GM23338 (cell line): ENCODE data around the gene MAP3K13. TPM values are rescaled to one million over a fixed set of nuclear protein-coding genes. Genes with fewer than 3 reads are reported as not detected.

ENCODE experiments used
- ATAC-seq: fragments of 200-7000 bp; cut with Tn5 transposase; 3 replicates; pipeline ENCODE4 v1.9.1; 2020
- DNase-seq: peaks from one replicate; pipeline ENCODE4 v3.0.0-alpha.2; 2015; ENCODE audit warnings: low spot score
- H2AFZ ChIP-seq: fragments of 200-600 bp; sonication (generic); 2 replicates; pipeline ENCODE4 v1.8.0; 2016; ENCODE audit warnings: antibody characterized with exemption, mild to moderate bottlenecking, moderate library complexity
- H3F3A ChIP-seq: fragments of 200-600 bp; sonication (generic); replicated peaks from 2 replicates; pipeline ENCODE4 v1.8.0; 2017; ENCODE audit warnings: antibody characterized with exemption, mixed run types, low read depth
- H3K27ac ChIP-seq: fragments of 200-600 bp; sonication (generic); 2 replicates; pipeline ENCODE4 v1.6.1; 2016; ENCODE audit warnings: low read depth
- H3K27me3 ChIP-seq: fragments of 200-600 bp; sonication (generic); 2 replicates; pipeline ENCODE4 v1.8.0; 2016; ENCODE audit warnings: mild to moderate bottlenecking, mixed run types, moderate library complexity; ENCODE audit not compliant: insufficient read depth
- H3K36me3 ChIP-seq: fragments of 200-600 bp; sonication (generic); 2 replicates; pipeline ENCODE4 v1.8.0; 2016; ENCODE audit warnings: mild to moderate bottlenecking; ENCODE audit not compliant: insufficient read depth
- H3K4me1 ChIP-seq: fragments of 200-600 bp; sonication (generic); 2 replicates; pipeline ENCODE4 v1.8.0; 2016; ENCODE audit warnings: mild to moderate bottlenecking, moderate library complexity; ENCODE audit not compliant: insufficient read depth
- H3K4me2 ChIP-seq: fragments of 200-600 bp; sonication (generic); 2 replicates; pipeline ENCODE4 v1.7.1; 2017; ENCODE audit warnings: mixed run types
- H3K4me3 ChIP-seq: fragments of 200-600 bp; sonication (generic); 2 replicates; pipeline ENCODE4 v1.6.1; 2016; ENCODE audit warnings: mixed run types
- H3K79me2 ChIP-seq: fragments of 200-600 bp; sonication (generic); replicated peaks from 2 replicates; pipeline ENCODE4 v1.8.0; 2017; ENCODE audit warnings: mild to moderate bottlenecking; ENCODE audit not compliant: insufficient read depth
- H3K9me2 ChIP-seq: fragments of 200-600 bp; sonication (generic); 2 replicates; pipeline ENCODE4 v1.8.0; 2017; ENCODE audit not compliant: insufficient read depth
- H4K20me1 ChIP-seq: fragments of 200-600 bp; sonication (generic); replicated peaks from 2 replicates; pipeline ENCODE4 v1.8.0; 2017; ENCODE audit warnings: mild to moderate bottlenecking; ENCODE audit not compliant: insufficient read depth
- H3K27ac Mint-ChIP-seq: 2 replicates; pipeline ENCODE4 v1.8.0; 2020; ENCODE audit warnings: inconsistent platforms, mild to moderate bottlenecking, moderate library complexity, mixed read lengths
- H3K27me3 Mint-ChIP-seq: 3 replicates; pipeline ENCODE4 v1.8.0; 2022; ENCODE audit warnings: low read depth, mild to moderate bottlenecking, moderate library complexity, mixed read lengths, inconsistent platforms; ENCODE audit not compliant: insufficient read depth, poor library complexity
- H3K36me3 Mint-ChIP-seq: 3 replicates; pipeline ENCODE4 v1.8.0; 2021; ENCODE audit warnings: low read depth, mild to moderate bottlenecking, inconsistent platforms, moderate library complexity, mixed read lengths
- H3K4me1 Mint-ChIP-seq: 3 replicates; pipeline ENCODE4 v1.8.0; 2020; ENCODE audit warnings: mild to moderate bottlenecking, inconsistent platforms, mixed read lengths
- H3K4me3 Mint-ChIP-seq: 3 replicates; pipeline ENCODE4 v1.8.0; 2021; ENCODE audit warnings: moderate library complexity, mild to moderate bottlenecking, inconsistent platforms, mixed read lengths
- H3K9me3 Mint-ChIP-seq: 3 replicates; pipeline ENCODE4 v1.8.0; 2020; ENCODE audit warnings: moderate library complexity, mild to moderate bottlenecking, inconsistent platforms, mixed read lengths
- CREB1 ChIP-seq: fragments of 250-450 bp; sonication (Bioruptor Pico); IDR thresholded peaks from 2 replicates; pipeline ENCODE4 v1.5.0; 2020; ENCODE audit warnings: low read depth, mild to moderate bottlenecking, moderate library complexity
- EZH2 ChIP-seq: fragments of 200-600 bp; sonication (generic); IDR thresholded peaks from one replicate; pipeline ENCODE4 v1.8.0; 2017; ENCODE audit warnings: antibody characterized with exemption, mild to moderate bottlenecking, low read depth; ENCODE audit not compliant: unreplicated experiment
- EZH2phosphoT487 ChIP-seq: fragments of 200-600 bp; sonication (generic); IDR thresholded peaks from one replicate; pipeline ENCODE4 v1.8.1; 2018; ENCODE audit warnings: antibody characterized with exemption; ENCODE audit not compliant: unreplicated experiment
- JUNB ChIP-seq: IDR thresholded peaks from one replicate; pipeline ENCODE4 v1.6.1; 2016; ENCODE audit warnings: antibody characterized with exemption; ENCODE audit not compliant: unreplicated experiment
- NANOG ChIP-seq: IDR thresholded peaks from 2 replicates; pipeline ENCODE4 v1.6.1; 2016; ENCODE audit warnings: antibody characterized with exemption, borderline replicate concordance
- POLR2AphosphoS5 ChIP-seq: IDR thresholded peaks from 2 replicates; pipeline ENCODE4 v1.6.1; 2016; ENCODE audit warnings: antibody characterized with exemption, low read depth
- STAT1 ChIP-seq: IDR thresholded peaks from one replicate; pipeline ENCODE4 v1.6.1; 2016; ENCODE audit warnings: antibody characterized with exemption; ENCODE audit not compliant: unreplicated experiment
- ZNF114 ChIP-seq: fragments of 250-450 bp; sonication (Bioruptor Pico); IDR thresholded peaks from 2 replicates; pipeline ENCODE4 v1.5.0; 2020; ENCODE audit warnings: mild to moderate bottlenecking, moderate library complexity
- ZNF331 ChIP-seq: fragments of 250-450 bp; sonication (Bioruptor Pico); IDR thresholded peaks from 2 replicates; pipeline ENCODE4 v1.5.0; 2020; ENCODE audit warnings: low read depth, mild to moderate bottlenecking, moderate library complexity
- polyA plus RNA-seq: library from polyadenylated mRNA; unstranded; fragments of >200 nt; fragmentation: Nextera tagmentation; extraction: Ambion mirVana; gene quantifications from 2 replicates; pipeline ENCODE4 v1.2.1, GENCODE V29; 2016
- total RNA-seq: library from RNA; depleted of rRNA; stranded (reverse); fragments of >200 nt; shearing (Covaris generic); gene quantifications from 2 replicates; pipeline ENCODE4 v1.2.3, GENCODE V29; 2014
- TF ChIP-seq, protein P1 (sequence below): IDR thresholded peaks from 2 replicates; pipeline ENCODE4 v1.6.1; 2016; ENCODE audit warnings: antibody characterized with exemption
- TF ChIP-seq, protein P2 (sequence below): fragments of 250-450 bp; sonication (Bioruptor Pico); IDR thresholded peaks from 2 replicates; pipeline ENCODE4 v1.5.0; 2020; ENCODE audit warnings: mild to moderate bottlenecking, moderate library complexity
- TF ChIP-seq, protein P3 (sequence below): IDR thresholded peaks from one replicate; pipeline ENCODE4 v1.6.1; 2018; ENCODE audit warnings: antibody characterized with exemption; ENCODE audit not compliant: unreplicated experiment
- TF ChIP-seq, protein P4 (sequence below), 2 experiments: fragments of 200-600 bp in 1 of 2; sonication (generic) in 1 of 2; conservative IDR thresholded peaks; 2 replicates each; pipeline versions ENCODE4 v1.5.1 to v1.6.1; 2016 to 2017; ENCODE audit warnings: antibody characterized with exemption in 2 of 2, low read depth in 2 of 2, mild to moderate bottlenecking in 2 of 2, moderate library complexity in 1 of 2

MAP3K13 gene
- total and polyA plus RNA-seq, 2 experiments from 2014 or later: 10.7 to 129 TPM

DNA sequence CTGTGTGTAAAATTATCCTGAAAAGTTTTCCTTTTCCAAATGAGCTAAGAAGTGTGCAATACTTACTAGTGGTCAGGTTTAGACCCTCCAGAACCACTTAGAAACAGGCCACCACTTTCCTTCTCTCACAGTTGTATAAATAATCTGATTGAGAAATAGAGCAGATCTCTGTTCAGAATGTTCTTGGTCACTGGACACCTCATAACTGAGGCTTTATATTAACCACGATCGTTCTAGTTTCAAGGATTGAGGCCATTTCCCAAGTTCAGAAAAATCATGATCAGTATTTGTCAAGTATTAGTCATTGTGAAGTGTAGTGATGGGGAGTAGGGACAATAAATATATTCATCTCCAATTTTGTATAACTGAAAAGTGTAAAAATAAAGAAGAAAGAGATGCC lies 1.0 kb upstream of the MAP3K13 start:
- H3K27me3 Mint-ChIP-seq: peaks cover 4% of the 10 kb centered on the region
- TF ChIP-seq, protein P1, sequence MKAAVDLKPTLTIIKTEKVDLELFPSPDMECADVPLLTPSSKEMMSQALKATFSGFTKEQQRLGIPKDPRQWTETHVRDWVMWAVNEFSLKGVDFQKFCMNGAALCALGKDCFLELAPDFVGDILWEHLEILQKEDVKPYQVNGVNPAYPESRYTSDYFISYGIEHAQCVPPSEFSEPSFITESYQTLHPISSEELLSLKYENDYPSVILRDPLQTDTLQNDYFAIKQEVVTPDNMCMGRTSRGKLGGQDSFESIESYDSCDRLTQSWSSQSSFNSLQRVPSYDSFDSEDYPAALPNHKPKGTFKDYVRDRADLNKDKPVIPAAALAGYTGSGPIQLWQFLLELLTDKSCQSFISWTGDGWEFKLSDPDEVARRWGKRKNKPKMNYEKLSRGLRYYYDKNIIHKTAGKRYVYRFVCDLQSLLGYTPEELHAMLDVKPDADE: no peak
- TF ChIP-seq ZNF331 (no peak), ZNF114 (CRISPR knock-in tag) (no peak), NANOG (no peak), CREB1 (CRISPR knock-in tag) (no peak), JUNB (no peak), EZH2phosphoT487 (no peak), POLR2AphosphoS5 (no peak), STAT1 (no peak), EZH2 (no peak)
- TF ChIP-seq, protein P2, sequence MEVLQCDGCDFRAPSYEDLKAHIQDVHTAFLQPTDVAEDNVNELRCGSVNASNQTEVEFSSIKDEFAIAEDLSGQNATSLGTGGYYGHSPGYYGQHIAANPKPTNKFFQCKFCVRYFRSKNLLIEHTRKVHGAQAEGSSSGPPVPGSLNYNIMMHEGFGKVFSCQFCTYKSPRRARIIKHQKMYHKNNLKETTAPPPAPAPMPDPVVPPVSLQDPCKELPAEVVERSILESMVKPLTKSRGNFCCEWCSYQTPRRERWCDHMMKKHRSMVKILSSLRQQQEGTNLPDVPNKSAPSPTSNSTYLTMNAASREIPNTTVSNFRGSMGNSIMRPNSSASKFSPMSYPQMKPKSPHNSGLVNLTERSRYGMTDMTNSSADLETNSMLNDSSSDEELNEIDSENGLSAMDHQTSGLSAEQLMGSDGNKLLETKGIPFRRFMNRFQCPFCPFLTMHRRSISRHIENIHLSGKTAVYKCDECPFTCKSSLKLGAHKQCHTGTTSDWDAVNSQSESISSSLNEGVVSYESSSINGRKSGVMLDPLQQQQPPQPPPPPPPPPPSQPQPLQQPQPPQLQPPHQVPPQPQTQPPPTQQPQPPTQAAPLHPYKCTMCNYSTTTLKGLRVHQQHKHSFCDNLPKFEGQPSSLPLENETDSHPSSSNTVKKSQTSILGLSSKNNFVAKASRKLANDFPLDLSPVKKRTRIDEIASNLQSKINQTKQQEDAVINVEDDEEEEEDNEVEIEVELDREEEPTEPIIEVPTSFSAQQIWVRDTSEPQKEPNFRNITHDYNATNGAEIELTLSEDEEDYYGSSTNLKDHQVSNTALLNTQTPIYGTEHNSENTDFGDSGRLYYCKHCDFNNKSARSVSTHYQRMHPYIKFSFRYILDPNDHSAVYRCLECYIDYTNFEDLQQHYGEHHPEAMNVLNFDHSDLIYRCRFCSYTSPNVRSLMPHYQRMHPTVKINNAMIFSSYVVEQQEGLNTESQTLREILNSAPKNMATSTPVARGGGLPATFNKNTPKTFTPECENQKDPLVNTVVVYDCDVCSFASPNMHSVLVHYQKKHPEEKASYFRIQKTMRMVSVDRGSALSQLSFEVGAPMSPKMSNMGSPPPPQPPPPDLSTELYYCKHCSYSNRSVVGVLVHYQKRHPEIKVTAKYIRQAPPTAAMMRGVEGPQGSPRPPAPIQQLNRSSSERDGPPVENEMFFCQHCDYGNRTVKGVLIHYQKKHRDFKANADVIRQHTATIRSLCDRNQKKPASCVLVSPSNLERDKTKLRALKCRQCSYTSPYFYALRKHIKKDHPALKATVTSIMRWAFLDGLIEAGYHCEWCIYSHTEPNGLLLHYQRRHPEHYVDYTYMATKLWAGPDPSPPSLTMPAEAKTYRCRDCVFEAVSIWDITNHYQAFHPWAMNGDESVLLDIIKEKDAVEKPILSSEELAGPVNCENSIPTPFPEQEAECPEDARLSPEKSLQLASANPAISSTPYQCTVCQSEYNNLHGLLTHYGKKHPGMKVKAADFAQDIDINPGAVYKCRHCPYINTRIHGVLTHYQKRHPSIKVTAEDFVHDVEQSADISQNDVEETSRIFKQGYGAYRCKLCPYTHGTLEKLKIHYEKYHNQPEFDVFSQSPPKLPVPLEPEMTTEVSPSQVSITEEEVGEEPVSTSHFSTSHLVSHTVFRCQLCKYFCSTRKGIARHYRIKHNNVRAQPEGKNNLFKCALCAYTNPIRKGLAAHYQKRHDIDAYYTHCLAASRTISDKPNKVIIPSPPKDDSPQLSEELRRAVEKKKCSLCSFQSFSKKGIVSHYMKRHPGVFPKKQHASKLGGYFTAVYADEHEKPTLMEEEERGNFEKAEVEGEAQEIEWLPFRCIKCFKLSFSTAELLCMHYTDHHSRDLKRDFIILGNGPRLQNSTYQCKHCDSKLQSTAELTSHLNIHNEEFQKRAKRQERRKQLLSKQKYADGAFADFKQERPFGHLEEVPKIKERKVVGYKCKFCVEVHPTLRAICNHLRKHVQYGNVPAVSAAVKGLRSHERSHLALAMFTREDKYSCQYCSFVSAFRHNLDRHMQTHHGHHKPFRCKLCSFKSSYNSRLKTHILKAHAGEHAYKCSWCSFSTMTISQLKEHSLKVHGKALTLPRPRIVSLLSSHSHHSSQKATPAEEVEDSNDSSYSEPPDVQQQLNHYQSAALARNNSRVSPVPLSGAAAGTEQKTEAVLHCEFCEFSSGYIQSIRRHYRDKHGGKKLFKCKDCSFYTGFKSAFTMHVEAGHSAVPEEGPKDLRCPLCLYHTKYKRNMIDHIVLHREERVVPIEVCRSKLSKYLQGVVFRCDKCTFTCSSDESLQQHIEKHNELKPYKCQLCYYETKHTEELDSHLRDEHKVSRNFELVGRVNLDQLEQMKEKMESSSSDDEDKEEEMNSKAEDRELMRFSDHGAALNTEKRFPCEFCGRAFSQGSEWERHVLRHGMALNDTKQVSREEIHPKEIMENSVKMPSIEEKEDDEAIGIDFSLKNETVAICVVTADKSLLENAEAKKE: no peak
- TF ChIP-seq, protein P3, sequence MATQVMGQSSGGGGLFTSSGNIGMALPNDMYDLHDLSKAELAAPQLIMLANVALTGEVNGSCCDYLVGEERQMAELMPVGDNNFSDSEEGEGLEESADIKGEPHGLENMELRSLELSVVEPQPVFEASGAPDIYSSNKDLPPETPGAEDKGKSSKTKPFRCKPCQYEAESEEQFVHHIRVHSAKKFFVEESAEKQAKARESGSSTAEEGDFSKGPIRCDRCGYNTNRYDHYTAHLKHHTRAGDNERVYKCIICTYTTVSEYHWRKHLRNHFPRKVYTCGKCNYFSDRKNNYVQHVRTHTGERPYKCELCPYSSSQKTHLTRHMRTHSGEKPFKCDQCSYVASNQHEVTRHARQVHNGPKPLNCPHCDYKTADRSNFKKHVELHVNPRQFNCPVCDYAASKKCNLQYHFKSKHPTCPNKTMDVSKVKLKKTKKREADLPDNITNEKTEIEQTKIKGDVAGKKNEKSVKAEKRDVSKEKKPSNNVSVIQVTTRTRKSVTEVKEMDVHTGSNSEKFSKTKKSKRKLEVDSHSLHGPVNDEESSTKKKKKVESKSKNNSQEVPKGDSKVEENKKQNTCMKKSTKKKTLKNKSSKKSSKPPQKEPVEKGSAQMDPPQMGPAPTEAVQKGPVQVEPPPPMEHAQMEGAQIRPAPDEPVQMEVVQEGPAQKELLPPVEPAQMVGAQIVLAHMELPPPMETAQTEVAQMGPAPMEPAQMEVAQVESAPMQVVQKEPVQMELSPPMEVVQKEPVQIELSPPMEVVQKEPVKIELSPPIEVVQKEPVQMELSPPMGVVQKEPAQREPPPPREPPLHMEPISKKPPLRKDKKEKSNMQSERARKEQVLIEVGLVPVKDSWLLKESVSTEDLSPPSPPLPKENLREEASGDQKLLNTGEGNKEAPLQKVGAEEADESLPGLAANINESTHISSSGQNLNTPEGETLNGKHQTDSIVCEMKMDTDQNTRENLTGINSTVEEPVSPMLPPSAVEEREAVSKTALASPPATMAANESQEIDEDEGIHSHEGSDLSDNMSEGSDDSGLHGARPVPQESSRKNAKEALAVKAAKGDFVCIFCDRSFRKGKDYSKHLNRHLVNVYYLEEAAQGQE: no peak
- TF ChIP-seq, protein P4, sequence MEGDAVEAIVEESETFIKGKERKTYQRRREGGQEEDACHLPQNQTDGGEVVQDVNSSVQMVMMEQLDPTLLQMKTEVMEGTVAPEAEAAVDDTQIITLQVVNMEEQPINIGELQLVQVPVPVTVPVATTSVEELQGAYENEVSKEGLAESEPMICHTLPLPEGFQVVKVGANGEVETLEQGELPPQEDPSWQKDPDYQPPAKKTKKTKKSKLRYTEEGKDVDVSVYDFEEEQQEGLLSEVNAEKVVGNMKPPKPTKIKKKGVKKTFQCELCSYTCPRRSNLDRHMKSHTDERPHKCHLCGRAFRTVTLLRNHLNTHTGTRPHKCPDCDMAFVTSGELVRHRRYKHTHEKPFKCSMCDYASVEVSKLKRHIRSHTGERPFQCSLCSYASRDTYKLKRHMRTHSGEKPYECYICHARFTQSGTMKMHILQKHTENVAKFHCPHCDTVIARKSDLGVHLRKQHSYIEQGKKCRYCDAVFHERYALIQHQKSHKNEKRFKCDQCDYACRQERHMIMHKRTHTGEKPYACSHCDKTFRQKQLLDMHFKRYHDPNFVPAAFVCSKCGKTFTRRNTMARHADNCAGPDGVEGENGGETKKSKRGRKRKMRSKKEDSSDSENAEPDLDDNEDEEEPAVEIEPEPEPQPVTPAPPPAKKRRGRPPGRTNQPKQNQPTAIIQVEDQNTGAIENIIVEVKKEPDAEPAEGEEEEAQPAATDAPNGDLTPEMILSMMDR (conservative IDR thresholded peaks at IDR 0.05; ENCODE audit: low read depth in 2 of 2): no peak
- H3K4me1 Mint-ChIP-seq: peaks cover 5% of the 10 kb centered on the region; the same call in 2 of the 3 replicates
- no peaks in the 10 kb centered on the region for H4K20me1 ChIP-seq
- DNase-seq (no peak), ATAC-seq (no peak)
- H3K27ac Mint-ChIP-seq: no peak overlapping the region
- H3K36me3 ChIP-seq: no peaks in the 10 kb centered on the region
- peaks cover 3% of the 10 kb centered on the region; the same call in 1 of the 2 replicates for H3K4me1 ChIP-seq
- H3K27me3 ChIP-seq: peaks cover 19% of the 10 kb centered on the region
- H3K79me2 ChIP-seq: no peaks in the 10 kb centered on the region
- no peak overlapping the region for H3K4me3 ChIP-seq
- H3F3A ChIP-seq: no peaks in the 10 kb centered on the region
- H3K9me2 ChIP-seq: no peaks in the 10 kb centered on the region
- no peak overlapping the region for H3K4me3 Mint-ChIP-seq
- no peaks in the 10 kb centered on the region for H3K36me3 Mint-ChIP-seq
- H3K4me2 ChIP-seq: no peak overlapping the region
- no peak overlapping the region for H2AFZ ChIP-seq
- H3K9me3 Mint-ChIP-seq: no peaks in the 10 kb centered on the region
- no peak overlapping the region for H3K27ac ChIP-seq
